Caco-2 (cell line): ENCODE results near the gene TDP1. TPM values are rescaled to one million over a fixed set of nuclear protein-coding genes. Genes with fewer than 3 reads are reported as not detected.

Source experiments
- BruUV-seq: library from RNA; stranded (reverse); fragments of 400-500 nt; replicated peaks from 2 replicates; lab custom pipeline; 2021; lab: Mats Ljungman, UMichigan
- CTCF ChIA-PET: fragments of 300-600 bp; sonication (Branson Sonifier 250); formaldehyde crosslinking; loops from one replicate; lab custom pipeline; 2022; ENCODE audit warnings: antibody characterized with exemption; lab: Charles Lee
- POLR2A ChIA-PET: fragments of 300-600 bp; sonication (Branson Sonifier 250); formaldehyde crosslinking; loops from one replicate; lab custom pipeline; 2022; ENCODE audit warnings: antibody characterized with exemption; lab: Charles Lee
- DNase-seq, 2 experiments: peaks; one replicate each; pipeline versions ENCODE4 v3.0.0 to v3.0.0-alpha.2; 2020 to 2022
- H3K27me3 ChIP-seq: replicated peaks from 2 replicates; pipeline ENCODE4 v1.6.0; 2011; ENCODE audit warnings: low read length; ENCODE audit not compliant: control insufficient read depth, insufficient read depth
- H3K36me3 ChIP-seq: 2 replicates; pipeline ENCODE4 v1.5.1; 2011; ENCODE audit warnings: low read length; ENCODE audit not compliant: control insufficient read depth, insufficient read depth
- H3K4me1 ChIP-seq: fragments of 250-450 bp; sonication (Bioruptor Pico); 2 replicates; pipeline ENCODE4 v1.5.1; 2020; ENCODE audit warnings: mild to moderate bottlenecking
- H3K4me3 ChIP-seq: 2 replicates; pipeline ENCODE4 v1.5.1; 2011; ENCODE audit warnings: low read depth, mild to moderate bottlenecking, control low read depth, low read length
- H3K9me3 ChIP-seq: fragments of 250-450 bp; sonication (Bioruptor Pico); 2 replicates; pipeline ENCODE4 v1.5.1; 2020; ENCODE audit warnings: mild to moderate bottlenecking, moderate library complexity
- H3K27ac Mint-ChIP-seq: one replicate; pipeline ENCODE4 v1.8.0; 2022; ENCODE audit warnings: mixed read lengths; ENCODE audit not compliant: unreplicated experiment
- H3K27me3 Mint-ChIP-seq: one replicate; pipeline ENCODE4 v1.8.0; 2022; ENCODE audit warnings: mixed read lengths; ENCODE audit not compliant: insufficient read depth, unreplicated experiment
- H3K36me3 Mint-ChIP-seq: one replicate; pipeline ENCODE4 v1.8.0; 2022; ENCODE audit warnings: mild to moderate bottlenecking, mixed read lengths; ENCODE audit not compliant: insufficient read depth, unreplicated experiment
- H3K4me1 Mint-ChIP-seq: one replicate; pipeline ENCODE4 v1.8.0; 2022; ENCODE audit warnings: low read depth, mixed read lengths; ENCODE audit not compliant: unreplicated experiment
- H3K4me3 Mint-ChIP-seq: one replicate; pipeline ENCODE4 v1.8.0; 2022; ENCODE audit warnings: mild to moderate bottlenecking, moderate library complexity, mixed read lengths; ENCODE audit not compliant: unreplicated experiment
- H3K9me3 Mint-ChIP-seq: one replicate; pipeline ENCODE4 v1.8.0; 2022; ENCODE audit warnings: mixed read lengths; ENCODE audit not compliant: unreplicated experiment
- intact Hi-C: fragments of 100-400 bp; cut with micrococcal nuclease; formaldehyde crosslinking; loops from one replicate; pipeline ENCODE4 v1.10.0; 2022; ENCODE audit not compliant: unreplicated experiment
- total RNA-seq: library from RNA; stranded (reverse); gene quantifications from 2 replicates; pipeline ENCODE4 v1.2.3, GENCODE V29; 2022
- TF ChIP-seq, protein P1 (sequence below), 2 experiments: fragments of 200-600 bp in 1 of 2; IDR thresholded peaks; 1 replicate in 1 of 2; 2 replicates in 1 of 2; pipeline versions ENCODE4 v1.5.1 to v1.8.0; 2011 to 2022; ENCODE audit warnings: antibody characterized with exemption in 1 of 2, control low read depth in 1 of 2, inconsistent platforms in 1 of 2, low read depth in 1 of 2, low read length in 1 of 2, mild to moderate bottlenecking in 1 of 2, moderate library complexity in 1 of 2; ENCODE audit not compliant: insufficient read depth in 1 of 2, severe bottlenecking in 1 of 2, unreplicated experiment in 1 of 2

TDP1 gene
- total RNA-seq, 1 experiment from 2014 or later, result 29.0 TPM

DNA sequence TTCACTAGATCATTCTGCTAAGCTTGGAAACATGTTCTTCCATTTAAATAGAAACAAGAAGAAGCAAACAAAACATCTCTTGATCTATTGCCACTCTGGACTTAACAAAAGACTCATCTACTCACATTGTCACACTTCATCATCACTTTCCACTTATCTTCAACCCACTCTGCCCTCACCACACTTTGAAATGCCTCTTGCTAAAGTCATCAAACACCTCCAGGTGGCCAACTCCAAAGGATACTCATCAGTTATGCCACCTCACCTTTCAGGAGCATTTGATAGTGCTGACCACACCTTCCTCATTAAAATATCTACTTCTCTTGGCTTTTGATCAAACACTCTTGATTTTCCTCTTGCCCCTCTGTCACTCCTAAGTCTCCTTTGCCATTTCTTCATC is 8.4 kb upstream of the TDP1 start:
- H3K4me3 ChIP-seq, result no peak overlapping the region
- CTCF ChIA-PET, result no interaction called here
- H3K9me3 ChIP-seq, result no peaks in the 10 kb centered on the region
- BruUV-seq, result no TSS peak
- intact Hi-C loops, result no loop called here
- Mint-ChIP-seq H3K36me3 (peaks cover 15% of the 10 kb centered on the region), H3K4me3 (no peak overlapping the region), H3K27ac (no peak overlapping the region), H3K9me3 (no peaks in the 10 kb centered on the region), H3K27me3 (no peaks in the 10 kb centered on the region), H3K4me1 (no peaks in the 10 kb centered on the region)
- TF ChIP-seq, protein P1, sequence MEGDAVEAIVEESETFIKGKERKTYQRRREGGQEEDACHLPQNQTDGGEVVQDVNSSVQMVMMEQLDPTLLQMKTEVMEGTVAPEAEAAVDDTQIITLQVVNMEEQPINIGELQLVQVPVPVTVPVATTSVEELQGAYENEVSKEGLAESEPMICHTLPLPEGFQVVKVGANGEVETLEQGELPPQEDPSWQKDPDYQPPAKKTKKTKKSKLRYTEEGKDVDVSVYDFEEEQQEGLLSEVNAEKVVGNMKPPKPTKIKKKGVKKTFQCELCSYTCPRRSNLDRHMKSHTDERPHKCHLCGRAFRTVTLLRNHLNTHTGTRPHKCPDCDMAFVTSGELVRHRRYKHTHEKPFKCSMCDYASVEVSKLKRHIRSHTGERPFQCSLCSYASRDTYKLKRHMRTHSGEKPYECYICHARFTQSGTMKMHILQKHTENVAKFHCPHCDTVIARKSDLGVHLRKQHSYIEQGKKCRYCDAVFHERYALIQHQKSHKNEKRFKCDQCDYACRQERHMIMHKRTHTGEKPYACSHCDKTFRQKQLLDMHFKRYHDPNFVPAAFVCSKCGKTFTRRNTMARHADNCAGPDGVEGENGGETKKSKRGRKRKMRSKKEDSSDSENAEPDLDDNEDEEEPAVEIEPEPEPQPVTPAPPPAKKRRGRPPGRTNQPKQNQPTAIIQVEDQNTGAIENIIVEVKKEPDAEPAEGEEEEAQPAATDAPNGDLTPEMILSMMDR (IDR thresholded peaks at IDR 0.05; ENCODE audit: insufficient read depth in 1 of 2, low read depth in 1 of 2, low read length in 1 of 2, severe bottlenecking in 1 of 2, unreplicated experiment in 1 of 2), result no peak
- DNase-seq, result no peak
- H3K4me1 ChIP-seq, result no peaks in the 10 kb centered on the region
- POLR2A ChIA-PET, result no interaction called here
- H3K36me3 ChIP-seq, result no peaks in the 10 kb centered on the region
- H3K27me3 ChIP-seq, result no peaks in the 10 kb centered on the region

DNA sequence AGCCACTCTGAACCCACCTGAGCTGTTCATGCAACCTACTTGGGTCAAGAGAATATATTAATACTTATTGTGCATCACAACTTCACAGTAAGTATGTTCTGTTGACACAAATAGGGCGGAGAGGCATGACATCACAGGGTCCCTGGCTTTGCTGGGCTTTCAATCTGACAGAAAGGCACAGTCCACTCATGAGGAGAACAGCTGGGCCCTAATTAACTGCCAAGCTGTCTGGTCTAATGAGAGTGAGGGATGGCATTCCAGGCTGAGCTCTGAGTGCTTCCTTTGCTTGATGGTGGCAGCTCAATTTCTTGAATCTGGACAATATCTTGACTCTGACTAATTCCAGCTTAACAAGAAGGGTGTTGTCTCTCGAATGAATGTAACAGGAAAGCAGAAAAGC is 3.2 kb upstream of the TDP1 start:
- Mint-ChIP-seq H3K9me3 (no peaks in the 10 kb centered on the region), H3K4me1 (peaks cover 14% of the 10 kb centered on the region), H3K4me3 (peak overlapping the region; percentile 93), H3K27ac (no peak overlapping the region), H3K27me3 (no peaks in the 10 kb centered on the region), H3K36me3 (peaks cover 31% of the 10 kb centered on the region)
- TF ChIP-seq, protein P1 (IDR thresholded peaks at IDR 0.05; ENCODE audit: insufficient read depth in 1 of 2, low read depth in 1 of 2, low read length in 1 of 2, severe bottlenecking in 1 of 2, unreplicated experiment in 1 of 2), result no peak
- Histone ChIP-seq H3K9me3 (no peaks in the 10 kb centered on the region), H3K4me1 (no peaks in the 10 kb centered on the region), H3K27me3 (no peaks in the 10 kb centered on the region), H3K4me3 (no peak overlapping the region), H3K36me3 (no peaks in the 10 kb centered on the region; the same call in 1 of the 2 replicates)
- ChIA-PET CTCF (interaction anchor here (1.0 kb wide), 1 partner anchor 14 kb away, joined by 8 read pairs; no protein-coding TSS in a partner anchor), POLR2A (no interaction called here)
- no TSS peak for BruUV-seq
- intact Hi-C loops, result no loop called here
- DNase-seq, result no peak

DNA sequence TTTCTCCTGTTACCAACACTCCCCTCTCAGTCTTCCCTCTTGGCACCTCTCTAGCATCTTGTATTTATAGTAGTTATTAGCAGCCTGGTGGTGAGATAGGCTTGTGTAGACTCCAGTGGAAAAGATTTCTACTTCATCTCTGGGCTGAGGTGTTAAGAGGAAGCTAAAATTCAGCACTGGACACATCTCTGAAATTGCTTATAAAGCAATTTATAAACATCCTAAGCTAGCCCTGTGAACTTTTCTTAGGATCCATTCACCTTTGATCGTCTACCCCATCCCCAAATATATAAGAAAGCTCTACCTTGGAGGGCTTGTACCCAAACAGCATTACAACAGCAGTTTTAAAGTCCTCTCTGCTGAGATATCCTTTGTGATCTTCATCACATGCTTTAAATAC is 2.1 kb upstream of the TDP1 start:
- Mint-ChIP-seq H3K4me1 (peaks cover 15% of the 10 kb centered on the region), H3K4me3 (peak overlapping the region; percentile 93), H3K27me3 (no peaks in the 10 kb centered on the region), H3K27ac (peak overlapping the region; percentile 97), H3K36me3 (peaks cover 25% of the 10 kb centered on the region), H3K9me3 (no peaks in the 10 kb centered on the region)
- Histone ChIP-seq H3K4me1 (no peaks in the 10 kb centered on the region), H3K9me3 (no peaks in the 10 kb centered on the region), H3K4me3 (peak overlapping the region; percentile 74), H3K36me3 (peaks cover 7% of the 10 kb centered on the region), H3K27me3 (no peaks in the 10 kb centered on the region)
- ChIA-PET CTCF (interaction anchor here (1.1 to 4.0 kb wide), 3 partner anchors 14 to 109 kb away, joined by 3 to 21 read pairs (median 8); partner anchors contain the start of gene KCNK13), POLR2A (no interaction called here)
- no peak for DNase-seq
- TSS peak; percentile 64 for BruUV-seq
- TF ChIP-seq, protein P1 (IDR thresholded peaks at IDR 0.05; ENCODE audit: insufficient read depth in 1 of 2, low read depth in 1 of 2, low read length in 1 of 2, severe bottlenecking in 1 of 2, unreplicated experiment in 1 of 2), result no peak
- intact Hi-C loops, result no loop called here
